Natural killer cell (primary cell): ENCODE data around the gene MSI2. TPM values are rescaled to one million over a fixed set of nuclear protein-coding genes. Genes with fewer than 3 reads are reported as not detected.

Experiments used
- ATAC-seq, 3 donors: fragments of 150-1000 bp in 2 of 3; fragments of 200-7000 bp in 1 of 3; cut with Tn5 transposase; 1 replicate in 1 of 3; 2 replicates in 2 of 3; pipeline ENCODE4 v1.10.0; 2021; ENCODE audit warnings: mild to moderate bottlenecking in 2 of 3, moderate library complexity in 2 of 3
- DNase-seq, 2 donors: peaks; one replicate each; pipeline versions ENCODE4 v3.0.0 to v3.0.0-alpha.2; 2013 to 2021; ENCODE audit warnings: mixed read lengths in 1 of 2
- H3K27ac ChIP-seq: one replicate; pipeline ENCODE4 v1.5.1; 2013; ENCODE audit warnings: mild to moderate bottlenecking, low read length
- H3K27me3 ChIP-seq: one replicate; pipeline ENCODE4 v1.6.1; 2013; ENCODE audit warnings: low read length; ENCODE audit not compliant: control insufficient read depth, insufficient read depth
- H3K36me3 ChIP-seq: one replicate; pipeline ENCODE4 v1.6.1; 2013; ENCODE audit warnings: low read length; ENCODE audit not compliant: control insufficient read depth, insufficient read depth
- H3K4me1 ChIP-seq: one replicate; pipeline ENCODE4 v1.6.1; 2013; ENCODE audit warnings: low read length; ENCODE audit not compliant: control insufficient read depth, insufficient read depth
- H3K4me3 ChIP-seq: one replicate; pipeline ENCODE4 v1.5.1; 2013; ENCODE audit warnings: low read length
- H3K9me3 ChIP-seq: one replicate; pipeline ENCODE4 v1.6.1; 2013; ENCODE audit warnings: low read length; ENCODE audit not compliant: control insufficient read depth, insufficient read depth
- H3K27ac Mint-ChIP-seq, 2 donors: one replicate each; pipeline ENCODE4 v1.8.0; 2022; ENCODE audit warnings: mild to moderate bottlenecking in 2 of 2, mixed read lengths in 2 of 2, moderate library complexity in 1 of 2
- H3K27me3 Mint-ChIP-seq, 2 donors: one replicate each; pipeline ENCODE4 v1.8.0; 2022; ENCODE audit warnings: low read depth in 2 of 2, mixed read lengths in 2 of 2
- H3K36me3 Mint-ChIP-seq: one replicate; pipeline ENCODE4 v1.8.0; 2022; ENCODE audit warnings: mixed read lengths
- H3K4me1 Mint-ChIP-seq, 2 donors: one replicate each; pipeline ENCODE4 v1.8.0; 2022; ENCODE audit warnings: mixed read lengths in 2 of 2
- H3K4me3 Mint-ChIP-seq: one replicate; pipeline ENCODE4 v1.8.0; 2022; ENCODE audit warnings: mild to moderate bottlenecking, moderate library complexity, mixed read lengths
- H3K9me3 Mint-ChIP-seq, 2 donors: one replicate each; pipeline ENCODE4 v1.8.0; 2022; ENCODE audit warnings: mixed read lengths in 2 of 2
- WGBS: methylation state at CpG from one replicate; pipeline ENCODE4 v1.1.7; 2013; ENCODE audit warnings: missing lambda C conversion rate; ENCODE audit not compliant: insufficient coverage; 5-methylcytosine and 5-hydroxymethylcytosine counted together
- intact Hi-C: fragments of 100-400 bp; cut with micrococcal nuclease; formaldehyde crosslinking; loops from one replicate; pipeline ENCODE4 v1.14.2; 2022
- total RNA-seq, 4 donors: library from RNA; stranded (reverse); fragments of 120-200 nt in 1 of 4; gene quantifications; one replicate each; pipeline versions ENCODE4 v1.2.3 to v1.2.4, GENCODE V29; 2013 to 2022
- TF ChIP-seq, protein P1 (sequence below): fragments of 200-600 bp; IDR thresholded peaks from one replicate; pipeline ENCODE4 v1.8.0; 2022; ENCODE audit warnings: antibody characterized with exemption

The MSI2 gene
- total RNA-seq, 3 donors from 2014 or later (not counting 1 experiment from before 2014, with no cell fraction given) = 95.5 to 145 (median 96.8) TPM

DNA sequence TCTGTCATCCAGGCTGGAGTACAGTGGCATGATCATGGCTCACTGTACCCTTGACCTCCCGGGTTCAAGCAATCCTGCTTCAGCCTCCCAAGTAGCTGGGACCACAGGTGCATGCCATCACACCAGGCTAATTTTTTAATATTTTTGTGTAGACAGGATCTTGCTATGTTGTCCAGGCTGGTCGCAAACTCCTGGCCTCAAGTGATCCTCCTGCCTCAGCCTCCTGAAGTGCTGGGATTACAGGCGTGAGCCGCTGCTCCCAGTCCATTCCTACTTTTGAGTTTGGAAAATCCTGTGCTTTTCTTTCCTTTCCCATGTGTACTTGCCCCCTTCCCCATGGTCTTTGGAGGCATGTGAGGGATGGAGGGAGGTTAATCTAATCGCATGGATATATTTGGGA is 60.0 kb downstream of the MSI2 start:
- H3K4me3 ChIP-seq = no peak overlapping the region
- H3K4me3 Mint-ChIP-seq = no peak overlapping the region
- TF ChIP-seq, protein P1, sequence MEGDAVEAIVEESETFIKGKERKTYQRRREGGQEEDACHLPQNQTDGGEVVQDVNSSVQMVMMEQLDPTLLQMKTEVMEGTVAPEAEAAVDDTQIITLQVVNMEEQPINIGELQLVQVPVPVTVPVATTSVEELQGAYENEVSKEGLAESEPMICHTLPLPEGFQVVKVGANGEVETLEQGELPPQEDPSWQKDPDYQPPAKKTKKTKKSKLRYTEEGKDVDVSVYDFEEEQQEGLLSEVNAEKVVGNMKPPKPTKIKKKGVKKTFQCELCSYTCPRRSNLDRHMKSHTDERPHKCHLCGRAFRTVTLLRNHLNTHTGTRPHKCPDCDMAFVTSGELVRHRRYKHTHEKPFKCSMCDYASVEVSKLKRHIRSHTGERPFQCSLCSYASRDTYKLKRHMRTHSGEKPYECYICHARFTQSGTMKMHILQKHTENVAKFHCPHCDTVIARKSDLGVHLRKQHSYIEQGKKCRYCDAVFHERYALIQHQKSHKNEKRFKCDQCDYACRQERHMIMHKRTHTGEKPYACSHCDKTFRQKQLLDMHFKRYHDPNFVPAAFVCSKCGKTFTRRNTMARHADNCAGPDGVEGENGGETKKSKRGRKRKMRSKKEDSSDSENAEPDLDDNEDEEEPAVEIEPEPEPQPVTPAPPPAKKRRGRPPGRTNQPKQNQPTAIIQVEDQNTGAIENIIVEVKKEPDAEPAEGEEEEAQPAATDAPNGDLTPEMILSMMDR = no peak
- no peaks in the 10 kb centered on the region for H3K36me3 Mint-ChIP-seq
- H3K36me3 ChIP-seq = peaks cover 1% of the 10 kb centered on the region
- intact Hi-C loops = no loop called here
- no peak for ATAC-seq
- no peaks in the 10 kb centered on the region for H3K4me1 ChIP-seq
- H3K27ac ChIP-seq = no peak overlapping the region
- no peak for DNase-seq
- 98% methylated on average over 5 of the region's 5 CpGs for WGBS
- H3K27me3 Mint-ChIP-seq = no peaks in the 10 kb centered on the region
- no peaks in the 10 kb centered on the region for H3K9me3 ChIP-seq
- H3K9me3 Mint-ChIP-seq = no peaks in the 10 kb centered on the region
- H3K27me3 ChIP-seq = no peaks in the 10 kb centered on the region
- H3K27ac Mint-ChIP-seq = no peak overlapping the region
- peaks cover 3 to 11% of the 10 kb centered on the region in 2 donors for H3K4me1 Mint-ChIP-seq

DNA sequence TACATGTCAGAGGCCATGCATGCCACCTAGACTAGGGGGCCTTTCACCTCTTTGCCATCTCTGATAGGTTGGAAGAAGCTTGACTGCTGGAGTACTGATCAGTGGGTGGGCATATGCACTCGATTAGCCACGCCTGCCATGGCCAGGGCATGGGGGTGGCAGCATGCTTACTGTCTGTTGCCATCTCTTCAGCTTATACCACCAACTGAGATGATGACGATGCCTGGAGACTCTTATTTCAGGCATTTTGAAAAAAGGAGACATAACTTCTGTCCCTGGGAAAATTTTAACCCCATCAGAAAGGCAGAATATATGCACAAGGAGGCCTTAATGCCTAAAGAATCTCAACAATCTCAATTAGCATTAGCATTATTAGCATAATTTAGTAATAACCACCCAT is 60.8 kb downstream of the MSI2 start:
- no peak overlapping the region for H3K27ac ChIP-seq
- H3K9me3 ChIP-seq = no peaks in the 10 kb centered on the region
- H3K36me3 ChIP-seq = peaks cover 1% of the 10 kb centered on the region
- no peak overlapping the region for H3K4me3 Mint-ChIP-seq
- H3K27me3 Mint-ChIP-seq = no peaks in the 10 kb centered on the region
- H3K4me1 Mint-ChIP-seq = peaks cover 3 to 11% of the 10 kb centered on the region in 2 donors
- ATAC-seq (no peak), DNase-seq (no peak)
- no peaks in the 10 kb centered on the region for H3K9me3 Mint-ChIP-seq
- intact Hi-C loops = no loop called here
- no peaks in the 10 kb centered on the region for H3K4me1 ChIP-seq
- WGBS = 98% methylated on average over 3 of the region's 3 CpGs
- H3K4me3 ChIP-seq = no peak overlapping the region
- TF ChIP-seq, protein P1 = no peak
- no peak overlapping the region for H3K27ac Mint-ChIP-seq
- H3K36me3 Mint-ChIP-seq = no peaks in the 10 kb centered on the region
- no peaks in the 10 kb centered on the region for H3K27me3 ChIP-seq

DNA sequence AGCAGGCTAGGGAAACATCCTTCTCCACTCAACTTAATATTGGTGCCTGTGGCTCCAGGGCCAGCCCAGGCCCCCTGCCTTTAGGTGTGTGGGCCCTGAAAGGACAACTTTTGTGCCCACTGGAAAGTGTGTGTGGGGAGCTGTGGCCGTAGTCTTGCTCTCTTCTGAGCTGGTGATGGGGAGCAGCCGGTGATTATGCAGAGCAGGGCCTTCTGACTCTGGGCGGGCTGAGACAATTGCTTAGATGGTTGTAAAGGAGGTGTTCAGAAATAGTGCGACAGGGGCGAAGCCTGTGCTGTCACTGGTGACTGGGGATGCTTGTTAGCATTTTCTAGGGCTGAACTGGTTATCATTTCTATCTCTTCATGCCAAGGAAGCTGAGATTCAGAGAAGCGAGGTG is 62.6 kb downstream of the MSI2 start:
- intact Hi-C loops = no loop called here
- Histone ChIP-seq H3K27ac (no peak overlapping the region), H3K36me3 (peaks cover 1% of the 10 kb centered on the region), H3K9me3 (no peaks in the 10 kb centered on the region), H3K27me3 (no peaks in the 10 kb centered on the region), H3K4me1 (no peaks in the 10 kb centered on the region), H3K4me3 (no peak overlapping the region)
- H3K4me1 Mint-ChIP-seq = peaks cover 0 to 11% of the 10 kb centered on the region in 2 donors
- no peak overlapping the region for H3K27ac Mint-ChIP-seq
- no peaks in the 10 kb centered on the region for H3K27me3 Mint-ChIP-seq
- DNase-seq (no peak), ATAC-seq (no peak)
- H3K36me3 Mint-ChIP-seq = no peaks in the 10 kb centered on the region
- H3K4me3 Mint-ChIP-seq = no peak overlapping the region
- 94% methylated on average over 6 of the region's 6 CpGs for WGBS
- TF ChIP-seq, protein P1 = no peak
- H3K9me3 Mint-ChIP-seq = no peaks in the 10 kb centered on the region

DNA sequence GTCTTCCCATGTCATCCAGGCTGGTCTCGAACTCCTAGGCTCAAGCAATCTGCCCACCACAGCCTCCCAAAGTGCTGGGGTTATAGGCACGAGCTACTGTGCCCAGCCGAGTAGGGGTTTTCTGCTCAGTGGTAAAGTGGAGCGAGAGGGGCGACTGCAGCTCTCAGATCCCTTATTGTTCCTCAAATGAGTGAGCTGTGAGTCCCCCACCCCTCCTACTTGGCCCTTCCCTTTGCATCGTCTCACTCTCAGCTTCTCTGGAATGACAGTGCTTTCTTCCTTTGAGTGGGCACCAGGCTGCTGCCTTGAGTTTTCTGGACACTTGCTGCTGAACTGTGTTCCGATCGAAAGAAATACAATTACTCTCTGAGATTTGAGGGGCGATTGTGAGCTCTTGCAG is 63.5 kb downstream of the MSI2 start:
- WGBS = 89% methylated on average over 9 of the region's 9 CpGs
- Histone ChIP-seq H3K27me3 (no peaks in the 10 kb centered on the region), H3K9me3 (no peaks in the 10 kb centered on the region), H3K27ac (no peak overlapping the region), H3K4me1 (no peaks in the 10 kb centered on the region), H3K36me3 (peaks cover 1% of the 10 kb centered on the region), H3K4me3 (no peak overlapping the region)
- no peak for ATAC-seq
- Mint-ChIP-seq H3K36me3 (no peaks in the 10 kb centered on the region), H3K4me1 (peaks cover 0 to 11% of the 10 kb centered on the region in 2 donors), H3K27ac (no peak overlapping the region), H3K4me3 (no peak overlapping the region), H3K27me3 (no peaks in the 10 kb centered on the region), H3K9me3 (no peaks in the 10 kb centered on the region)
- intact Hi-C loops = no loop called here
- TF ChIP-seq, protein P1 = no peak
- DNase-seq = no peak
